Glutamatergic neuron (in vitro differentiated cells): ENCODE measurements around the gene SNAPC3. TPM values are rescaled to one million over a fixed set of nuclear protein-coding genes. Genes with fewer than 3 reads are reported as not detected.

Experiments
- DNase-seq: peaks from one replicate; pipeline ENCODE4 v3.0.0; 2022
- H3K27ac Mint-ChIP-seq: one replicate; pipeline ENCODE4 v1.8.0; 2020; ENCODE audit warnings: mild to moderate bottlenecking, mixed read lengths, inconsistent platforms; ENCODE audit not compliant: unreplicated experiment
- H3K27me3 Mint-ChIP-seq: one replicate; pipeline ENCODE4 v1.8.0; 2020; ENCODE audit warnings: mild to moderate bottlenecking, moderate library complexity, mixed read lengths, inconsistent platforms; ENCODE audit not compliant: unreplicated experiment
- H3K36me3 Mint-ChIP-seq: one replicate; pipeline ENCODE4 v1.8.0; 2020; ENCODE audit warnings: mild to moderate bottlenecking, mixed read lengths, inconsistent platforms; ENCODE audit not compliant: unreplicated experiment
- H3K4me1 Mint-ChIP-seq: one replicate; pipeline ENCODE4 v1.8.0; 2020; ENCODE audit warnings: mild to moderate bottlenecking, low read depth, mixed read lengths, inconsistent platforms; ENCODE audit not compliant: unreplicated experiment
- H3K4me3 Mint-ChIP-seq: one replicate; pipeline ENCODE4 v1.8.0; 2020; ENCODE audit warnings: mild to moderate bottlenecking, mixed read lengths, inconsistent platforms; ENCODE audit not compliant: unreplicated experiment
- H3K9me3 Mint-ChIP-seq: one replicate; pipeline ENCODE4 v1.8.0; 2020; ENCODE audit warnings: mild to moderate bottlenecking, moderate library complexity, mixed read lengths, inconsistent platforms; ENCODE audit not compliant: unreplicated experiment
- total RNA-seq: library from RNA; stranded (reverse); fragmentation: NEBNext Ultra II Directional; extraction: Animal tissue kit (Norgen Biotek cat#: 25700); gene quantifications from one replicate; pipeline ENCODE4 v1.2.1, GENCODE V29; 2021; ENCODE audit not compliant: unreplicated experiment
- TF ChIP-seq, protein P1 (sequence below): fragments of 200-600 bp; sonication (generic); IDR thresholded peaks from one replicate; pipeline ENCODE4 v1.5.0; 2021; ENCODE audit not compliant: partially characterized antibody, unreplicated experiment

SNAPC3 gene
- total RNA-seq, 1 donor from 2014 or later: 104 TPM

DNA sequence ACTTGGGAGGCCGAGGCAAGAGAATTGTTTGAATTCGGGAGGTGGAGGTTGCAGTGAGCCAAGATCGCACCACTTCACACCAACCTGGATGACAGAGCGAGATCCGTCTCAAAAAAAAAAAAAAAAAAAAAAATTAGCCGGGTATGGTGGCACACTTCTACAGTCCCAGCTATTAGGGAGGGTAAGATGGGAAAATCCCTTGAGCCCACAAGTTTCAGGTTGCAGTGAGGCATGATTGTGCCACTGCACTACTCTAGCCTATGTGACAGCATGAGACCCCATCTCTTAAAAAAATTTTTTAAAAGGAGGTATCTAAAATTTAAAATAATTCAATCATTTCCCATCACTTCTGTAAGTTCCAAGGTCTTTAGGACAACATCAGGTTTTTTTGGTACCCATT is 62.1 kb downstream of the SNAPC3 start:
- H3K36me3 Mint-ChIP-seq: no peaks in the 10 kb centered on the region
- peaks cover 15% of the 10 kb centered on the region for H3K4me1 Mint-ChIP-seq
- H3K27ac Mint-ChIP-seq: no peak overlapping the region
- DNase-seq: no peak
- no peak overlapping the region for H3K4me3 Mint-ChIP-seq
- TF ChIP-seq, protein P1, sequence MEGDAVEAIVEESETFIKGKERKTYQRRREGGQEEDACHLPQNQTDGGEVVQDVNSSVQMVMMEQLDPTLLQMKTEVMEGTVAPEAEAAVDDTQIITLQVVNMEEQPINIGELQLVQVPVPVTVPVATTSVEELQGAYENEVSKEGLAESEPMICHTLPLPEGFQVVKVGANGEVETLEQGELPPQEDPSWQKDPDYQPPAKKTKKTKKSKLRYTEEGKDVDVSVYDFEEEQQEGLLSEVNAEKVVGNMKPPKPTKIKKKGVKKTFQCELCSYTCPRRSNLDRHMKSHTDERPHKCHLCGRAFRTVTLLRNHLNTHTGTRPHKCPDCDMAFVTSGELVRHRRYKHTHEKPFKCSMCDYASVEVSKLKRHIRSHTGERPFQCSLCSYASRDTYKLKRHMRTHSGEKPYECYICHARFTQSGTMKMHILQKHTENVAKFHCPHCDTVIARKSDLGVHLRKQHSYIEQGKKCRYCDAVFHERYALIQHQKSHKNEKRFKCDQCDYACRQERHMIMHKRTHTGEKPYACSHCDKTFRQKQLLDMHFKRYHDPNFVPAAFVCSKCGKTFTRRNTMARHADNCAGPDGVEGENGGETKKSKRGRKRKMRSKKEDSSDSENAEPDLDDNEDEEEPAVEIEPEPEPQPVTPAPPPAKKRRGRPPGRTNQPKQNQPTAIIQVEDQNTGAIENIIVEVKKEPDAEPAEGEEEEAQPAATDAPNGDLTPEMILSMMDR: no peak
- peaks cover 2% of the 10 kb centered on the region for H3K27me3 Mint-ChIP-seq
- no peaks in the 10 kb centered on the region for H3K9me3 Mint-ChIP-seq

DNA sequence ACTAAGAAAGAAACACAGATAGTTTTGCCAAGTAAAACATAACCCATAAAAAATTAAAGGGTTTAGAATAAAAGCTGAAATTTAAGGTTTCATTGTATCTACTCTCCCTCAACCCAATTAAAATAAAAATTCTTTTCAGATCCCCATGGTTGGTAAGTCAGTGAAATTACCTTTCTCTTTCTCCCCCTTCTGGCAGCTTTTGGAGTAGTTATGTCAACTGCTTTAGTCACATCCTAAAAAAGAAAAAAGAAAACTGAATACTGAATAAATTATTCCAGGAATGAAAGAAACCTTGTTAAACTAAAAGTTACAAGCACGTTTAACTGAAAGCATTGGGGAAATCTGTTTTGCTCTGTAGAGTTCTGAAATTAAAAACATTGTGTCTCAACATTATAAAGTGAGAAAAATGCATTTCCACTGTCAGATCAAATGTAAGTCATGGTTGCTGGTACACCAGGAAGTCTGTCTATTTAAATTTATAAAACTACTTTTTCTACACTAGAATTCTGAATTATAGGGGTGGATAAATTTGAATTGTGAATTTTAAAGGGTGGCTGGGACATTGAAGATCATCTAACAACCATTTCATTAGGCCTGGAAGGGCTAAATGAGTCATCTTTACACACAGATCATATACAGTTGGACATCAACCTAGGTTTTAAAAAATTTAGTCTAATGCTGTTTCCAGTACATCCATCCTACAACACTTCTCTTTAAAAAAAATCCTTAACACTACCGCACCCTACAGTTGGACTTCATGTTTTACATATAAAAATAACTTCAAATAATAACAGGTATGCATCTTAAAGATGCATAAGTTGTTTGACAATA is 63.4 kb downstream of the SNAPC3 start:
- Mint-ChIP-seq H3K9me3 (no peaks in the 10 kb centered on the region), H3K27me3 (peaks cover 2% of the 10 kb centered on the region), H3K36me3 (no peaks in the 10 kb centered on the region), H3K4me3 (no peak overlapping the region), H3K4me1 (peaks cover 12% of the 10 kb centered on the region), H3K27ac (no peak overlapping the region)
- no peak for DNase-seq
- TF ChIP-seq, protein P1: peak; percentile 57

DNA sequence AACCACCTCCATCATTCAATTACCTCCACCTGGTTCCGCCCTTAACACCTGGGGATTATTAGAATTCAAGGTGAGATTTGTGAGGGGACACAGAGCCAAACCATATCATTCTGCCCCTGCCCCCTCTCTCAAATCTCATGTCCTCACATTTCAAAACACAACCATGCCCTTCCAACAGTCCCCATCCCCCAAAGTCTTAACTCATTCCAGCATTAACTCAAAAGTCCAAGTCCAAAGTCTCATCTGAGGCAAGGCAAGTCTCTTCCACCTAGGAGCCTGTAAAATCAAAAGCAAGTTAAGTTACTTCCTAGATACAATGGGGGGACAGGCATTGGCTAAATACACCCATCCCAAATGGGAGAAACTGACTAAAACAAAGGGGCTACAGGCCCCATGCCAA is 69.3 kb downstream of the SNAPC3 start:
- no peak overlapping the region for H3K27ac Mint-ChIP-seq
- TF ChIP-seq, protein P1: no peak
- H3K36me3 Mint-ChIP-seq: peaks cover 10% of the 10 kb centered on the region
- no peak overlapping the region for H3K4me3 Mint-ChIP-seq
- peaks cover 5% of the 10 kb centered on the region for H3K27me3 Mint-ChIP-seq
- DNase-seq: no peak
- peaks cover 9% of the 10 kb centered on the region for H3K9me3 Mint-ChIP-seq
- no peaks in the 10 kb centered on the region for H3K4me1 Mint-ChIP-seq

DNA sequence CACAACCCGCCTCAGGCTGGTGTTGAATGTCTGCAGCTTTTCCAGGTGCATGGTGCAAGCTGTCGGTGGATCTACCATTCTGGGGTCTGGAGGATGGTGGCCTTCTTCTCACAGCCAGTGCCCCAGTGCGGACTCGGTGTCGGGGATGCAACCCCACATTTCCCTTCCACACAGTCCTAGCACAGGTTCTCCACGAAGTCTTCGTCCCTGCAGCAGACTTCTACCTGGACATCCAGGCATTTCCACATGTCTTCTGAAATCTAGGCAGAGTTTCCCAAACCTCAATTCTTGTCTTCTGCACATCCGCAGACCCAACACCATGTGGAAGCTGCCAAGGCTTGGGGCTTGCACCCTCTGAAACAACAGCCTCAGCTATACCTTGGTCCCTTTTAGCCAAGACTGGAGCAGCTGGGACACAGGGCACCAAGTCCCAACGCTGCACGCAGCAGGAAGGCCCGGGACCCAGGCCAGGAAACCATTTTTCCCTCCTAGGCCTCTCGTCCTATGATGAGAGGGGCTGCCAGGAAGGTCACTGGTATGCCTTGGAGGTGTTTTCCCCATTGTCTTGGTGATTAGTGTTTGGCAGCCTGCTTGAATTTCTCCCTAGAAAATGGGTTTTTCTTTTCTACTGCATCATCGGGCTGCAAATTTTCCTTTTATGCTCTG is 69.9 kb downstream of the SNAPC3 start:
- TF ChIP-seq, protein P1: no peak
- Mint-ChIP-seq H3K27ac (no peak overlapping the region), H3K9me3 (peaks cover 9% of the 10 kb centered on the region), H3K4me1 (no peaks in the 10 kb centered on the region), H3K4me3 (no peak overlapping the region), H3K36me3 (peaks cover 10% of the 10 kb centered on the region), H3K27me3 (peaks cover 3% of the 10 kb centered on the region)
- DNase-seq: no peak
